Brain microvascular endothelial cell (primary cell): ENCODE results near the gene CST4.

Source experiments
- DNase-seq: peaks from one replicate; pipeline ENCODE4 v3.0.0-alpha.2; 2020
- H3K27ac ChIP-seq: fragments of 250-450 bp; sonication (Bioruptor Pico); 2 replicates; pipeline ENCODE4 v1.5.1; 2020; ENCODE audit warnings: mild to moderate bottlenecking, moderate library complexity
- H3K27me3 ChIP-seq: fragments of 250-450 bp; sonication (Bioruptor Pico); replicated peaks from 2 replicates; pipeline ENCODE4 v1.5.1; 2020; ENCODE audit warnings: mild to moderate bottlenecking
- H3K36me3 ChIP-seq: fragments of 250-450 bp; sonication (Bioruptor Pico); replicated peaks from 2 replicates; pipeline ENCODE4 v1.5.1; 2020; ENCODE audit warnings: mild to moderate bottlenecking
- H3K4me3 ChIP-seq: 2 replicates; pipeline ENCODE4 v1.5.1; 2011; ENCODE audit warnings: low read depth, mild to moderate bottlenecking, control low read depth, low read length, moderate library complexity
- CTCF ChIP-seq: IDR thresholded peaks from 2 replicates; pipeline ENCODE4 v1.5.1; 2011; ENCODE audit warnings: low read depth, mild to moderate bottlenecking, moderate library complexity, low read length, control low read depth, inconsistent platforms; ENCODE audit errors: missing control alignments
- in situ Hi-C: cut with HindIII; loops from 2 replicates; pipeline ENCODE4 v1.10.0; 2017; ENCODE audit warnings: low sequenced_read_pairs, low pct_ligation_motif_present

CST4 gene

GRCh38 chr20:23651117-23651516 lies 37.7 kb downstream of the CST4 start:
- no peak for DNase-seq
- no peaks in the 10 kb centered on the region for H3K36me3 ChIP-seq
- in situ Hi-C loops, result no loop called here
- no peak overlapping the region for H3K4me3 ChIP-seq
- no peaks in the 10 kb centered on the region for H3K27me3 ChIP-seq
- H3K27ac ChIP-seq, result no peak overlapping the region
- no peak for TF ChIP-seq CTCF

- no peaks in the 10 kb centered on the region for H3K27me3 ChIP-seq
- in situ Hi-C loops, result no loop called here
- no peak for TF ChIP-seq CTCF
These were observed 38.9 kb downstream of the CST4 start for GRCh38 chr20:23649830-23650417.

DNA sequence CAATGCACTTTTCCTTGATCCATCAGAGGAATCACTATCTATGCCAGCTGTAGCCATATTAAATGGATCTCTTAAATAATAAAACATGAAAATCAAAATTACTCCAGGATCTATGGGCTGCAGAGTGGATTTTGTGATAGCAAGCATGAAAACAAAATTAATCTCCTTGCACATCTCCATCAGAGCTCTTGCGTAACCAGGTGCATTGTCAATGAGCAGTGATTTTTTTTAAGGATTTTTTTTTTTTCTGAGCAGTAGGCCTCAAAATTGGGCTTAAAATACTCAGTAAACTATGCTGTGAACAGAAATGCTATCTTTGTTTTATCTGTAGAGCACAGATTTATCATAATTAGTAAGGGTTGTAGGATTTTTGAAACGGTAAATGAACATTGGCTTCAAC lies 39.6 kb downstream of the CST4 start:
- TF ChIP-seq CTCF, result no peak
- Histone ChIP-seq H3K4me3 (no peak overlapping the region), H3K27me3 (no peaks in the 10 kb centered on the region), H3K36me3 (no peaks in the 10 kb centered on the region), H3K27ac (no peak overlapping the region)
- DNase-seq, result no peak
- in situ Hi-C loops, result no loop called here

More at GRCh38 chr20:23649830-23650417, 38.9 kb downstream of the CST4 start:
- Histone ChIP-seq H3K27ac (no peak overlapping the region), H3K4me3 (no peak overlapping the region), H3K36me3 (no peaks in the 10 kb centered on the region)
- no peak for DNase-seq

DNA sequence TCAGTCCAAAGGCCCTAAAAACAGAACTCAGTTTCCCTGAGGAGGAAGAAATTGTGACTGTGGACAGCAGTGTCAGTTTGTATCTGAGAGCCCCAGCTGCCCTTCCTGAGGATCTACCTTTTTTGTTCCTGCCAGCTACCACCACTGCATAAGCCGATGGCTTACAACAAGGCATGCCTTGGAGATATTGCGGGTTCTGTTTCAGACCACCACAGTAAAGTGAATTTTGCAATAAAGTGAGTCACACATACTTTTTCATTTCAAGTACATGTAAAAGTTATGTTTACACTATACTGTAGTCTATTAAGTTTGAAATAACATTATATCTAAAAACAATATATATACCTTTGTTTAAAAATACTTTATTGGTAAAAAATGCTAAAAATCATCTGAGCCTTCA lies 41.5 kb downstream of the CST4 start:
- in situ Hi-C loops, result no loop called here
- no peak for DNase-seq

DNA sequence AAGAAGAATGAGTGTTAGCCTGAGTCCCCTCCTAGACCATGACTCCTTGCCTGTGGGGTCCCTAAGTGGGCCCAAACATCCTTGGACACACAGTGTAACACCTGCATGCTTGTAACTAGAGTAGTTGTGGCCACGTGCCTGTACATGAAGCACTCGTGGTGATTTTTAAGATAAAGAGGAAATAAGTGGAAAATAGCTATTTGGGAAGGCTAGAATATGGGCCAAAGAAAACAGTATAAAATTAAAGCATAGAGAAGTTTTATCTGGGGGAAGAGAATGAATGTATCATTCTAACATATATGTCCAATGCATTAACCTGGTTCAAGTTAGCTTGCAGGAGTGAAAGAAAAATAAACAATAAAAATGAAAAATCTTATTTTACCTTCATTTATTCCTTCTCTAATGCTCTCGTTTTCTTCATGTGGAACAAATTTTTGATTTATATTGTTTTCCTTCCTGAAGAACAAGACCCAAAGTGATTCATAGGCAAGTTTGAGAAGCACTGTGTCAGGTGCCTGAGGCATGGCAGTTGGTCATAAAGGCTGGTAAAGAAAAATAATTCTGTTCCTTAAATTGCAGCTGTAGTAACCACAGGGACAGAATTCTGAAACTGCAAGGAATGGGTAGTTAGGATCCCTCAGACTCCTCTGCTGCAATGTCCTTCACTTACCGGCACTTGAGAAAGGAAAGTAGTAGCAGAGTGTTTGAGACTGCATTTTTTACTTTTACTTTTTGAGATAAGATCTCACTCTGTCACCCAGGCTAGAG lies 42.5 kb downstream of the CST4 start:
- in situ Hi-C loops, result no loop called here
- no peaks in the 10 kb centered on the region for H3K27me3 ChIP-seq
- H3K27ac ChIP-seq, result no peak overlapping the region
- no peaks in the 10 kb centered on the region for H3K36me3 ChIP-seq
- no peak for TF ChIP-seq CTCF
- no peak overlapping the region for H3K4me3 ChIP-seq
- no peak for DNase-seq

More for the DNA sequence above, 41.5 kb downstream of the CST4 start:
- no peak for TF ChIP-seq CTCF
- H3K36me3 ChIP-seq, result no peaks in the 10 kb centered on the region
- no peaks in the 10 kb centered on the region for H3K27me3 ChIP-seq
- no peak overlapping the region for H3K27ac ChIP-seq
- no peak overlapping the region for H3K4me3 ChIP-seq
